Neural crest cell (in vitro differentiated cells): Measurements from ENCODE around the gene ZSCAN2. TPM values are rescaled to one million over a fixed set of nuclear protein-coding genes. Genes with fewer than 3 reads are reported as not detected.
A peak's percentile ranks its signal among the peaks of the same experiment; 100 is the strongest.
"Not testable (repeated sequence)": the region's sequence is repeated elsewhere in the genome, so short reads cannot be mapped to it uniquely, and the experiment has no call there.

Experiments
- DNase-seq: peaks from one replicate; pipeline ENCODE4 v3.0.0; 2021; ENCODE audit warnings: low read depth, mixed read lengths, low spot score
- H3K27ac Mint-ChIP-seq: one replicate; pipeline ENCODE4 v1.8.0; 2021; ENCODE audit warnings: mild to moderate bottlenecking, mixed read lengths; ENCODE audit not compliant: unreplicated experiment
- H3K27me3 Mint-ChIP-seq: 2 replicates; pipeline ENCODE4 v1.8.0; 2021; ENCODE audit warnings: low read depth, mild to moderate bottlenecking, mixed read lengths
- H3K36me3 Mint-ChIP-seq: 2 replicates; pipeline ENCODE4 v1.8.0; 2021; ENCODE audit warnings: low read depth, mild to moderate bottlenecking, mixed read lengths
- H3K4me1 Mint-ChIP-seq: 2 replicates; pipeline ENCODE4 v1.8.0; 2021; ENCODE audit warnings: mixed read lengths
- H3K4me3 Mint-ChIP-seq: one replicate; pipeline ENCODE4 v1.8.0; 2021; ENCODE audit warnings: mild to moderate bottlenecking, mixed read lengths
- H3K9me3 Mint-ChIP-seq: 2 replicates; pipeline ENCODE4 v1.8.0; 2021; ENCODE audit warnings: mixed read lengths
- CTCF ChIP-seq: fragments of 200-600 bp; sonication (generic); conservative IDR thresholded peaks from 2 replicates; pipeline ENCODE4 v1.5.0; 2021; ENCODE audit warnings: antibody characterized with exemption, mild to moderate bottlenecking
- total RNA-seq: library from RNA; stranded (reverse); gene quantifications from 2 replicates; pipeline ENCODE4 v1.2.1, GENCODE V29; 2021

Gene ZSCAN2
- total RNA-seq, 1 donor from 2014 or later, result 21.1 TPM

DNA sequence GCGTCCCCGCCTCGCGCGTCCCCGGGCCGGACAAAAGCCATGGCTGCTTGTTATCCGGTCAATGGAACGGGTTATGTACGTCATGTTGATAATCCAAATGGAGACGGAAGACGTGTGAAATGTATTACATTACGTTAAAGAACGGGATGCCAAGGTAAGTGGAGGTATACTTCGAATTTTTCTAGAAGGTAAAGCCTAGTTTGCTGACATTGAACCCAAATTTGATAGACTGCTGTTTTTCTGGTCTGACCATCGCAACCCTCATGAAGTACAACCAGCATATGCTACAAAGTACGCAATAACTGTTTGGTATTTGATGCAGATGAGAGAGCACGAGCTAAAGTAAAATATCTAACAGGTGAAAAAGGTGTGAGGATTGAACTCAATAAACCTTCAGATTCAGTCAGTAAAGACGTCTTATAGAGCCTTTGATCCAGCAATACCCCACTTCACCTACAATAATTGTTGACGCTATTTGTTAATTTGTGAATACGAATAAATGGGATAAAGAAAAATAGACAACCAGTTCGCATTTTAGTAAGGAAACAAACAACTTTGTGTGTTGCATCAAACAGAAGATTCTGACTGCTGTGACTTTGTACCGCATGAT is 33.5 kb downstream of the ZSCAN2 start:
- Mint-ChIP-seq H3K9me3 (no peaks in the 10 kb centered on the region), H3K4me1 (peaks cover 31% of the 10 kb centered on the region), H3K4me3 (peak overlapping the region; percentile 56), H3K27me3 (peaks cover 10% of the 10 kb centered on the region), H3K27ac (no peak overlapping the region), H3K36me3 (peaks cover 6% of the 10 kb centered on the region)
- no peak for TF ChIP-seq CTCF
- DNase-seq, result no peak

- Mint-ChIP-seq H3K9me3 (no peaks in the 10 kb centered on the region), H3K36me3 (peaks cover 13% of the 10 kb centered on the region), H3K4me1 (peaks cover 13% of the 10 kb centered on the region), H3K27me3 (peaks cover 9% of the 10 kb centered on the region), H3K27ac (no peak overlapping the region), H3K4me3 (peak overlapping the region; percentile 5)
- no peak for DNase-seq
- no peak for TF ChIP-seq CTCF
These were observed 37.3 kb downstream of the ZSCAN2 start for GRCh38 chr15:84638103-84638502.

DNA sequence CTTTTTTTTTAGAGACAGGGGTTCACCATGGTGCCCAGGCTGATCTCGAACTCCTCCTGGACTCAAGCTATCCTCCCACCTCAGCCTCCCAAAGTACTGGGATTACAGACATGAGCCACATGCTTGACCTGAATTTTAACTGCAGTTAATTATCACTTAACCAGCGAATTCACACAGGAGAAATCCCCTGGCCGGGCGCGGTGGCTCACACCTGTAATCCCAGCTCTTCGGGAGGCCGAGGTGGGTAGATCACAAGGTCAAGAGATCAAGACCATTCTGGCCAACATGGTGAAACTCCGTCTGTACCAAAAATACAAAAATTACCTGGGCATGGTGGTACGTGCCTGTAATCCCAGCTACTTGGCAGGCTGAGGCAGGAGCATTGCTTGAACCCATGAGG is 41.1 kb downstream of the ZSCAN2 start:
- peaks cover 11% of the 10 kb centered on the region for H3K36me3 Mint-ChIP-seq
- H3K27ac Mint-ChIP-seq, H3K27me3 Mint-ChIP-seq, H3K9me3 Mint-ChIP-seq, H3K4me3 Mint-ChIP-seq, H3K4me1 Mint-ChIP-seq, DNase-seq: not testable (repeated sequence)

- not testable (repeated sequence) for DNase-seq, H3K9me3 Mint-ChIP-seq, H3K4me1 Mint-ChIP-seq, H3K27me3 Mint-ChIP-seq, H3K4me3 Mint-ChIP-seq, H3K27ac Mint-ChIP-seq
- H3K36me3 Mint-ChIP-seq, result peaks cover 11% of the 10 kb centered on the region
These were observed 41.8 kb downstream of the ZSCAN2 start for GRCh38 chr15:84642640-84643039.

- Mint-ChIP-seq H3K27ac (no peak overlapping the region), H3K27me3 (no peaks in the 10 kb centered on the region), H3K9me3 (no peaks in the 10 kb centered on the region), H3K36me3 (peaks cover 15% of the 10 kb centered on the region), H3K4me3 (no peak overlapping the region), H3K4me1 (no peaks in the 10 kb centered on the region)
- DNase-seq, result no peak
- no peak for TF ChIP-seq CTCF
These were observed 43.0 kb downstream of the ZSCAN2 start for GRCh38 chr15:84643838-84644237.

- H3K4me1 Mint-ChIP-seq, result no peaks in the 10 kb centered on the region
- no peak overlapping the region for H3K27ac Mint-ChIP-seq
- no peaks in the 10 kb centered on the region for H3K9me3 Mint-ChIP-seq
- TF ChIP-seq CTCF, result no peak
- no peak for DNase-seq
- H3K27me3 Mint-ChIP-seq, result no peaks in the 10 kb centered on the region
- H3K36me3 Mint-ChIP-seq, result peaks cover 15% of the 10 kb centered on the region
- no peak overlapping the region for H3K4me3 Mint-ChIP-seq
These were observed 44.7 kb downstream of the ZSCAN2 start for GRCh38 chr15:84645496-84645895.

GRCh38 chr15:84645997-84646396 is 45.2 kb downstream of the ZSCAN2 start:
- Mint-ChIP-seq H3K27ac (no peak overlapping the region), H3K36me3 (peaks cover 13% of the 10 kb centered on the region), H3K4me3 (no peak overlapping the region), H3K27me3 (no peaks in the 10 kb centered on the region), H3K4me1 (no peaks in the 10 kb centered on the region), H3K9me3 (no peaks in the 10 kb centered on the region)
- TF ChIP-seq CTCF, result no peak
- no peak for DNase-seq
